HG02642 (cell line): ENCODE measurements around the gene ARMH2.
"Not testable (repeated sequence)": the region's sequence is repeated elsewhere in the genome, so short reads cannot be mapped to it uniquely, and the experiment has no call there.

Experiments
- ATAC-seq: cut with Tn5 transposase; IDR thresholded peaks from one replicate; pipeline ENCODE4 v1.9.1; 2021; ENCODE audit warnings: mild to moderate bottlenecking; ENCODE audit not compliant: unreplicated experiment, poor library complexity

The ARMH2 gene

GRCh38 chr6:24766680-24767462 lies 31.8 kb downstream of the ARMH2 start:
- ATAC-seq = peak; percentile 48

- not testable (repeated sequence) for ATAC-seq
Observed at GRCh38 chr6:24765968-24766367, 32.7 kb downstream of the ARMH2 start.

- ATAC-seq = not testable (repeated sequence)
Observed at GRCh38 chr6:24764833-24765828, 33.6 kb downstream of the ARMH2 start.

GRCh38 chr6:24763578-24763977 lies 35.1 kb downstream of the ARMH2 start:
- ATAC-seq = no peak

- ATAC-seq = no peak
Observed at GRCh38 chr6:24761851-24762250, 36.9 kb downstream of the ARMH2 start.

GRCh38 chr6:24761193-24761835 lies 37.4 kb downstream of the ARMH2 start:
- ATAC-seq = no peak

GRCh38 chr6:24760210-24760609 lies 38.5 kb downstream of the ARMH2 start:
- ATAC-seq = no peak

GRCh38 chr6:24759718-24760117 lies 39.0 kb downstream of the ARMH2 start:
- ATAC-seq = no peak

GRCh38 chr6:24757611-24758010 lies 41.1 kb downstream of the ARMH2 start:
- ATAC-seq = no peak

GRCh38 chr6:24755279-24755678 lies 43.4 kb downstream of the ARMH2 start:
- ATAC-seq = no peak

GRCh38 chr6:24754378-24754777 lies 44.3 kb downstream of the ARMH2 start:
- ATAC-seq = not testable (repeated sequence)

GRCh38 chr6:24753545-24753944 lies 45.2 kb downstream of the ARMH2 start:
- no peak for ATAC-seq

GRCh38 chr6:24752917-24753492 lies 45.7 kb downstream of the ARMH2 start:
- ATAC-seq = no peak

- no peak for ATAC-seq
Observed at GRCh38 chr6:24752503-24752902, 46.2 kb downstream of the ARMH2 start.

- not testable (repeated sequence) for ATAC-seq
Observed at GRCh38 chr6:24750878-24751277, 47.8 kb downstream of the ARMH2 start.

- no peak for ATAC-seq
Observed at GRCh38 chr6:24749297-24749696, 49.4 kb downstream of the ARMH2 start.
